Tibial nerve (tissue), 3 donors: Measurements from ENCODE around the gene SIPA1.

Experiments used
- CTCF ChIP-seq, 5 experiments: fragments of 200-600 bp in 3 of 5; fragments of 450-650 bp in 2 of 5; sonication (generic) in 3 of 5; IDR thresholded peaks; one replicate each; pipeline ENCODE4 v1.5.1; 2016 to 2019; ENCODE audit warnings: antibody characterized with exemption in 5 of 5, mild to moderate bottlenecking in 3 of 5, moderate library complexity in 2 of 5
- POLR2A ChIP-seq, 2 donors: fragments of 450-650 bp; IDR thresholded peaks; one replicate each; pipeline ENCODE4 v1.6.1; 2017; ENCODE audit warnings: antibody characterized with exemption in 2 of 2, mild to moderate bottlenecking in 2 of 2, moderate library complexity in 2 of 2

DNA sequence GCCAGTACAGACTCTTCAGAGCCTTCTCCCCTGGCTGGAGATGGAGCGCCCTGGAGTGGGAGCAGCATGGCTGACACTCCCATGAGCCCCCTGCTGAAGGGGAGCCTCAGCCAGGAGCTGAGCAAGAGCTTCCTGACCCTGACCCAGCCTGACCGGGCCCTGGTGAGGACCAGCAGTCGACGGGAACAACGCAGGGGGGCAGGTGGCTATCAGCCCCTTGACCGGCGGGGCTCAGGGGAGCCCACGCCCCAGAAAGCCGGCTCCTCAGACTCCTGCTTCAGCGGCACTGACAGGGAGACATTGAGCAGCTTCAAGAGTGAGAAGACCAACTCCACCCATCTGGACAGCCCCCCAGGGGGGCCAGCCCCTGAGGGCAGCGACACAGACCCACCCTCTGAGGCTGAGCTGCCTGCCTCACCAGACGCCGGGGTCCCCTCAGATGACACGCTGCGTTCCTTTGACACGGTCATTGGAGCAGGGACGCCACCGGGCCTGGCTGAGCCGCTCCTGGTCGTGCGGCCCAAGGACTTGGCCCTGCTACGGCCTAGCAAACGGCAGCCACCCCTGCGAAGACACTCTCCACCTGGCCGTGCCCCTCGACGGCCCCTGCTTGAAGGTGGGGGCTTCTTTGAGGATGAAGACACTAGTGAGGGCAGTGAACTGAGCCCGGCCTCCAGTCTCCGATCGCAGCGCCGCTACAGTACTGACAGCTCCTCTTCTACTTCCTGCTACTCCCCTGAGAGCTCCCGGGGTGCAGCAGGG, 19.7 kb upstream of the SIPA1 start:
- TF ChIP-seq CTCF (IDR thresholded peaks at IDR 0.05) (no peak), POLR2A (IDR thresholded peaks at IDR 0.05) (no peak)
